H1 (cell line): Measurements from ENCODE around the gene LILRB3. TPM values are rescaled to one million over a fixed set of nuclear protein-coding genes. Genes with fewer than 3 reads are reported as not detected.
"Not testable (repeated sequence)": the region's sequence is repeated elsewhere in the genome, so short reads cannot be mapped to it uniquely, and the experiment has no call there.

Source experiments
- CTCF ChIA-PET: fragments of 300-600 bp; sonication (Branson Sonifier 250); formaldehyde crosslinking; loops from one replicate; lab custom pipeline; 2021; ENCODE audit not compliant: partially characterized antibody; lab: Charles Lee
- POLR2A ChIA-PET: fragments of 300-600 bp; sonication (Branson Sonifier 250); formaldehyde crosslinking; loops from one replicate; lab custom pipeline; 2021; ENCODE audit warnings: inconsistent platforms; ENCODE audit not compliant: partially characterized antibody; lab: Charles Lee
- DNase-seq, 2 experiments: peaks; one replicate each; pipeline versions ENCODE4 v3.0.0 to v3.0.0-alpha.2; 2010 to 2022; ENCODE audit warnings: low spot score in 2 of 2, low read depth in 1 of 2, mixed read lengths in 1 of 2
- FAIRE-seq: peaks from 2 replicates; lab custom pipeline; 2011; peaks lifted over from hg19 to GRCh38; lab: Jason Lieb, UNC
- H2AFZ ChIP-seq: 2 replicates; pipeline ENCODE4 v1.8.1; 2012; ENCODE audit warnings: low read length, inconsistent platforms
- H2AK5ac ChIP-seq: 2 replicates; pipeline ENCODE4 v1.6.1; 2013; ENCODE audit warnings: low read depth, low read length
- H2BK120ac ChIP-seq: replicated peaks from 2 replicates; pipeline ENCODE3; 2013; ENCODE audit warnings: low read depth, low read length, inconsistent platforms
- H2BK12ac ChIP-seq: 2 replicates; pipeline ENCODE4 v1.6.1; 2013; ENCODE audit warnings: low read depth, low read length
- H2BK15ac ChIP-seq: 2 replicates; pipeline ENCODE4 v1.6.1; 2013; ENCODE audit warnings: low read length
- H2BK20ac ChIP-seq: 2 replicates; pipeline ENCODE4 v1.6.1; 2013; ENCODE audit warnings: low read length
- H2BK5ac ChIP-seq: 2 replicates; pipeline ENCODE4 v1.6.1; 2013; ENCODE audit warnings: low read depth, low read length
- H3K14ac ChIP-seq: 2 replicates; pipeline ENCODE4 v1.6.1; 2013; ENCODE audit warnings: inconsistent platforms; ENCODE audit not compliant: insufficient read length
- H3K18ac ChIP-seq: 2 replicates; pipeline ENCODE4 v1.6.1; 2013; ENCODE audit warnings: low read length; ENCODE audit errors: extremely low read depth
- H3K23ac ChIP-seq: 2 replicates; pipeline ENCODE4 v1.6.1; 2013; ENCODE audit warnings: inconsistent platforms; ENCODE audit not compliant: insufficient read length
- H3K23me2 ChIP-seq: 2 replicates; pipeline ENCODE4 v1.6.1; 2013; ENCODE audit warnings: low read depth, low read length
- H3K27ac ChIP-seq: 2 replicates; pipeline ENCODE4 v1.6.1; 2011; ENCODE audit warnings: low read depth, low read length, inconsistent platforms
- H3K27me3 ChIP-seq, 4 experiments: replicated peaks in 1 of 4; 1 replicate in 1 of 4; 2 replicates in 3 of 4; pipeline versions ENCODE4 v1.6.1 to v1.8.1; 2011 to 2013; ENCODE audit warnings: low read length in 3 of 4, mild to moderate bottlenecking in 3 of 4, inconsistent platforms in 2 of 4, mixed read lengths in 2 of 4, moderate library complexity in 1 of 4; ENCODE audit not compliant: control insufficient read depth in 3 of 4, insufficient read depth in 3 of 4; ENCODE audit errors: extremely low read depth in 1 of 4
- H3K36me3 ChIP-seq, 4 experiments: 2 replicates each; pipeline versions ENCODE4 v1.6.1 to v1.8.1; 2011 to 2013; ENCODE audit warnings: mild to moderate bottlenecking in 4 of 4, low read length in 3 of 4, moderate library complexity in 2 of 4, control low read depth in 1 of 4, inconsistent platforms in 1 of 4; ENCODE audit not compliant: insufficient read depth in 4 of 4, control insufficient read depth in 2 of 4
- H3K4ac ChIP-seq: replicated peaks from 2 replicates; pipeline ENCODE3; 2013; ENCODE audit warnings: low read length, low read depth, mixed read lengths, inconsistent platforms; ENCODE audit not compliant: insufficient read length
- H3K4me1 ChIP-seq, 4 experiments: replicated peaks in 1 of 4; 1 replicate in 1 of 4; 2 replicates in 3 of 4; pipeline versions ENCODE4 v1.6.1 to v1.8.1; 2011 to 2013; ENCODE audit warnings: low read length in 3 of 4, inconsistent platforms in 2 of 4, mixed read lengths in 1 of 4; ENCODE audit not compliant: insufficient read depth in 4 of 4, control insufficient read depth in 3 of 4
- H3K4me2 ChIP-seq, 2 experiments: 2 replicates each; pipeline versions ENCODE4 v1.6.1 to v1.8.1; 2011 to 2013; ENCODE audit warnings: low read depth in 2 of 2, low read length in 2 of 2, control low read depth in 1 of 2, inconsistent platforms in 1 of 2, mild to moderate bottlenecking in 1 of 2; ENCODE audit not compliant: insufficient read depth in 1 of 2
- H3K4me3 ChIP-seq, 4 experiments: fragments of 200-600, 300-600 bp in 1 of 4; sonication (generic), shearing (Covaris generic), sonication (Bioruptor Twin) in 1 of 4; 2 replicates each; pipeline versions ENCODE4 v1.5.1 to v1.8.1; 2011 to 2016; ENCODE audit warnings: low read length in 4 of 4, low read depth in 3 of 4, control low read depth in 2 of 4, inconsistent platforms in 2 of 4, mild to moderate bottlenecking in 2 of 4, mixed read lengths in 1 of 4, moderate library complexity in 1 of 4; ENCODE audit not compliant: insufficient read depth in 2 of 4; ENCODE audit errors: extremely low read depth in 1 of 4
- H3K56ac ChIP-seq: replicated peaks from 2 replicates; pipeline ENCODE3; 2013; ENCODE audit warnings: low read depth, mild to moderate bottlenecking, mixed read lengths, low read length, inconsistent platforms; ENCODE audit not compliant: insufficient read length
- H3K79me1 ChIP-seq: 2 replicates; pipeline ENCODE4 v1.6.1; 2013; ENCODE audit warnings: low read depth, low read length, control low read depth
- H3K79me2 ChIP-seq, 2 experiments: 2 replicates each; pipeline versions ENCODE4 v1.6.1 to v1.8.1; 2012 to 2013; ENCODE audit warnings: low read length in 2 of 2, mild to moderate bottlenecking in 2 of 2, inconsistent platforms in 1 of 2; ENCODE audit not compliant: insufficient read depth in 2 of 2, control insufficient read depth in 1 of 2
- H3K9ac ChIP-seq, 4 experiments: replicated peaks in 1 of 4; 1 replicate in 1 of 4; 2 replicates in 3 of 4; pipeline versions ENCODE4 v1.6.1 to v1.8.1; 2011 to 2013; ENCODE audit warnings: low read depth in 3 of 4, low read length in 3 of 4, control low read depth in 2 of 4, mild to moderate bottlenecking in 2 of 4, moderate library complexity in 2 of 4, inconsistent platforms in 1 of 4; ENCODE audit errors: extremely low read depth in 1 of 4
- H3K9me3 ChIP-seq, 2 experiments: 2 replicates each; pipeline versions ENCODE4 v1.6.1 to v1.8.1; 2012 to 2013; ENCODE audit warnings: mild to moderate bottlenecking in 2 of 2, moderate library complexity in 2 of 2, control low read depth in 1 of 2, inconsistent platforms in 1 of 2, low read depth in 1 of 2, low read length in 1 of 2, mixed read lengths in 1 of 2; ENCODE audit not compliant: insufficient read depth in 2 of 2
- H4K20me1 ChIP-seq, 2 experiments: replicated peaks in 1 of 2; 2 replicates each; pipeline versions ENCODE3 to v1.8.1; 2011 to 2013; ENCODE audit warnings: inconsistent platforms in 2 of 2, low read length in 2 of 2, mild to moderate bottlenecking in 1 of 2; ENCODE audit not compliant: insufficient read depth in 2 of 2, control insufficient read depth in 1 of 2
- H4K5ac ChIP-seq: 2 replicates; pipeline ENCODE4 v1.6.1; 2013; ENCODE audit warnings: low read length, low read depth, mixed read lengths, inconsistent platforms; ENCODE audit not compliant: insufficient read length
- H4K8ac ChIP-seq: 2 replicates; pipeline ENCODE4 v1.8.0; 2013; ENCODE audit warnings: mild to moderate bottlenecking, moderate library complexity, low read length, inconsistent platforms; ENCODE audit not compliant: insufficient read depth; ENCODE audit errors: extremely low read depth
- H4K91ac ChIP-seq: replicated peaks from 2 replicates; pipeline ENCODE3; 2013; ENCODE audit warnings: low read length, mixed read lengths, inconsistent platforms; ENCODE audit not compliant: insufficient read length
- WGBS, 2 experiments: shearing (Covaris generic) in 1 of 2; methylation state at CpG; one replicate each; pipeline versions ENCODE4 v1.1.6 to v1.1.7; 2013 to 2015; ENCODE audit warnings: low lambda C conversion rate in 2 of 2, mixed read lengths in 2 of 2, inconsistent platforms in 1 of 2, low coverage in 1 of 2, missing lambda C conversion rate in 1 of 2; ENCODE audit not compliant: insufficient replicate concordance in 2 of 2, insufficient coverage in 1 of 2, insufficient read length in 1 of 2; ENCODE audit errors: extremely low coverage in 1 of 2, missing lambda C conversion rate in 1 of 2; 5-methylcytosine and 5-hydroxymethylcytosine counted together
- polyA plus RNA-seq, 7 experiments: library from polyadenylated mRNA; depleted of rRNA in 3 of 7; stranded (reverse) in 5 of 7; unstranded in 2 of 7; fragments of >200 nt in 5 of 7; fragments of 200-250 nt in 2 of 7; gene quantifications; 1 replicate in 5 of 7; 2 replicates in 1 of 7; 4 replicates in 1 of 7; pipeline versions ENCODE4 v1.2.1 to v1.2.3, GENCODE V29; 2011 to 2013; ENCODE audit warnings: missing spikeins in 2 of 7, mixed read lengths in 2 of 7
- total RNA-seq: library from RNA; stranded (reverse); fragmentation: NEBNext Ultra II Directional; extraction: Animal tissue kit (Norgen Biotek cat#: 25700); gene quantifications from 2 replicates; pipeline ENCODE4 v1.2.1, GENCODE V29; 2021

Gene LILRB3
- total and polyA plus RNA-seq, 2 of the 8 experiments (the other 6 are each of a cell fraction or from before 2014, with no cell fraction given) = not detected

DNA sequence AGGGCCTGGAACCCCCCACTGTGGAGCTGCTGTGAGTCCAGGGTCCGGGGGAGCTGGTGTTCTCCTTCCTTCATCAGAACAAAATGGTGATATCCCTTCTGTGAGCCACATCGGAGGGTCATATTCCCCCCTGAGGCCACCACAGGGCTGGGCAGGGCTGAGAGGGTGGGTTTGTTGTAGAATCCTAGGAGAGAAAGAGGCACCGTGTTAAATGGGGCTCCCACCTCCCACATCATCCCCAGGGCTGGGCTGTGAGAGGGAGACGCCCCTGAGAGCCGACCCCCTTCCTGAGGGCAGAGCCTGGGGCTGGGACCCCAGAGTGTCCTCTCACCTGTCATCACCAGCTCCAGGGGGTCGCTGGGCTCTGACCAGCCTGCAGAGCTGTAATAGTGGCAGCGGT is 860 bp downstream of the LILRB3 start:
- not testable (repeated sequence) for H3K23me2 ChIP-seq, H3K27me3 ChIP-seq, H4K8ac ChIP-seq, H4K91ac ChIP-seq, H3K56ac ChIP-seq, H3K9ac ChIP-seq, FAIRE-seq, H3K79me1 ChIP-seq, H3K4me3 ChIP-seq, DNase-seq, H3K4me2 ChIP-seq, H2BK5ac ChIP-seq, H3K18ac ChIP-seq, H3K23ac ChIP-seq, H3K27ac ChIP-seq, H4K20me1 ChIP-seq, H2BK120ac ChIP-seq, H2AFZ ChIP-seq, H4K5ac ChIP-seq, H3K36me3 ChIP-seq, H3K9me3 ChIP-seq, H3K4ac ChIP-seq, H3K79me2 ChIP-seq, H2BK15ac ChIP-seq, H2BK12ac ChIP-seq, H3K14ac ChIP-seq, H2BK20ac ChIP-seq, H2AK5ac ChIP-seq, H3K4me1 ChIP-seq
- POLR2A ChIA-PET = interaction anchor here (0.8 to 5.4 kb wide), 5 partner anchors 11 to 22 kb away, joined by 3 to 33 read pairs (median 11); partner anchors contain the start of gene RPS9
- CTCF ChIA-PET = interaction anchor here (1.2 to 1.9 kb wide), 2 partner anchors 10 to 18 kb away, joined by 3 to 6 read pairs; no protein-coding TSS in a partner anchor
- WGBS, 2 experiments = 88% methylated on average over 7 of the region's 7 CpGs; no CpG with 5 or more reads in 1 of the 2 experiments

DNA sequence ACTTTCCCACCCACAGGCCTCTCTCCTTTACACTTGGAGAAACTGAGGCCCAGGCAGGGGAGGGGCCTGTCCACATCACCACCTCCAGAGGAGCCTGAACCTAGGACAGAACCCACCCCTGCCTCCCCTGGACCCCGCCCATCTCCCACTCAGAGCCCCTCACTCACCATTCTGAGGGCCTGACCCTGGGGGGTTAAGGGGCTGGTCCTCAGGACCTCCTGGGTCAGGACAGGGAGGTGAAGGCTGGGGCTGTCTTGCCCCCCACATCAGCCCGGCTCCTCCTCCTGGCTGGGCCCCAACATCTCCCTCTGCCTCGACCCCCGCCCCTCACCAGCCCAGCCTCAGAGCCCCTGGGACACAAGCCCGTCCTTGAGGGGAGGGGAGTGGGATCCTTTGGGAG is 3.1 kb downstream of the LILRB3 start:
- H3K9ac ChIP-seq, H3K9me3 ChIP-seq, H3K4me1 ChIP-seq, H3K79me2 ChIP-seq, FAIRE-seq, H2AK5ac ChIP-seq, H3K36me3 ChIP-seq, H2BK20ac ChIP-seq, H3K27ac ChIP-seq, H2BK5ac ChIP-seq, H3K4me3 ChIP-seq, H4K5ac ChIP-seq, H3K4ac ChIP-seq, H4K20me1 ChIP-seq, CTCF ChIA-PET, H3K23me2 ChIP-seq, H4K91ac ChIP-seq, H2BK15ac ChIP-seq, H3K4me2 ChIP-seq, H3K14ac ChIP-seq, DNase-seq, H4K8ac ChIP-seq, H3K23ac ChIP-seq, H2BK12ac ChIP-seq, H3K27me3 ChIP-seq, H2BK120ac ChIP-seq, H3K79me1 ChIP-seq, H3K18ac ChIP-seq, H2AFZ ChIP-seq, H3K56ac ChIP-seq: not testable (repeated sequence)
- WGBS, 2 experiments = no CpG with 5 or more reads among the region's 5 CpGs
- POLR2A ChIA-PET = interaction anchor here (5.4 kb wide), 1 partner anchor 13 kb away, joined by 33 read pairs; no protein-coding TSS in a partner anchor
